Fibroblast of the conjunctiva (primary cell): ENCODE data around the gene ARFGAP2.

ENCODE experiments used
- DNase-seq: peaks from one replicate; pipeline ENCODE4 v3.0.0-alpha.2; 2010; ENCODE audit warnings: low read depth

ARFGAP2 gene

DNA sequence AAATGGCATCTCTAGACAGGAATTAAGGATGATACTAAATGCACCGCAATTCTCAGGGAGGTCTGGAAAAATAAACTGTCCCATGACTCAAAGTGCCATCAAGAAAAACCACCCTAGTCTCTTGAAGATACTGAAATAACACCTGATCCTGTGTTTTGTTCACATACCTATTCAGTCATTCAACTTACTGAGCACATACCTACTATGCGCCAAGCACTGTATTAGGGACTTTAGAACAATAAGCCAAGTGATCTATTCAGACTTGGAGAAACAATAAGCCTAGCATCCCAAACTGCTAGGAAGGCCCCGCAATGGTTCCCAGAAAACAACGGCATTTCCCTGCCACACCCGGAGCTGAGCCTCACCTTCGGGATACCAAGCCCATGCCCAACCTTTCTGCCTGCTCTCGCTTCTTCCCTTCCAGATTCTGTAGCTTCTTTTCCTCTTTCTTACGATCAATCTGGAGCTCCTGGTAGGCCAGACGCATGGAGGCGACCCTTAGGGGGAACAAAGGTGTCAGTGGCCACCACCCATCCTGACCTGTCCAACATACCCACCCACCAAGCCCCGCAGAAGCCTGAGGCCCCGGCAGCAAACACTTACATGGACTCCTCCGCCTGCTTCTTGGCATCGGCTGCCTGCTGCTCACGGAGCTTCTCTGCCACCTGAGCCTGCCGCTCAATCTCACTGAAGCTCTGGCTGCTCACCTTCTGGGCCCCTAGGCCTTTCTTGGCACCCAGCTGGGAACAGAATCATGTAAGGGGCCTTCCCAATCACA lies 5.4 kb downstream of the ARFGAP2 start:
- DNase-seq = no peak

- DNase-seq = no peak
These were observed 10.3 kb downstream of the ARFGAP2 start for GRCh38 chr11:47166368-47166767.

- DNase-seq = no peak
These were observed 11.3 kb downstream of the ARFGAP2 start for GRCh38 chr11:47165253-47165840.

- DNase-seq = no peak
These were observed 12.4 kb downstream of the ARFGAP2 start for GRCh38 chr11:47164321-47164720.

- no peak for DNase-seq
These were observed 12.8 kb downstream of the ARFGAP2 start for GRCh38 chr11:47163898-47164297.

DNA sequence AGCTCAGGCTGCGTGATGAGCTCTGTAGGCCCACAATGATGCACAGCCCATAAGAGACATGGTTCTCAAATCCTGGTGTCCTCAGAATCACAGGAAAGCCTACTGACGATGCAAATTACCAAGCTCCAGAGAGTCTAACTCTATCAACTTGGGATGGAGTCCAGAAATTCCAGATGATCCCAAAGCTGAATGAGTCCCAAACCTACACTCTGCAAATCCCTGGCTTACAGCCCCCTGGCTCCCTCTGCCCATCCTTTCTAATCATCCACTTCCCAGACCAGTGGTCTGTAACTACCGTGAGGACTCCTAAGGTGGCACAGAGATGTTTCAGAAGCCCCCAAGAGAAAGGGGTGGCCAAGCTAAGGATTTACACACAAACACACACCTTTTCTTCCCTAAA lies 13.5 kb downstream of the ARFGAP2 start:
- DNase-seq = no peak

- no peak for DNase-seq
These were observed 14.3 kb downstream of the ARFGAP2 start for GRCh38 chr11:47162426-47162825.

DNA sequence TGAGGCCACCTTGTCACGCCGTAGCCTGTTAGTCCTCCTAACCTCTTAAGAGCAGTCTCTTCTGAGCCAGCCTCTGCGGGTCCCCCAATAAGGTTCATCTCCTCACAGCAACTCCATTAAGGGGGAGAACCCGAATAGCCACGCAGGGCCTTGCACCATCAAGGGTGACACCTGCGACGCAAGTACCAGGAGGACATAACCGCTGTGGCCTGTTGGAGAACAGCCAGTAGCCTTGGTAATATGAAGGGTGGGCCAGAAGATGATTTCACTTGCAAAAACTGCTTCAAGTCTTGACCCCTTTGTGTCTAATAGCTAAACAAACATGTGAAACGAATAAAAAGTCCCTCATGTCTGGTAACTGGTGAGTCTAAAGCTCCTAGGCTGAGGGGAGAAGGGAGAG lies 14.8 kb downstream of the ARFGAP2 start:
- DNase-seq = no peak

DNA sequence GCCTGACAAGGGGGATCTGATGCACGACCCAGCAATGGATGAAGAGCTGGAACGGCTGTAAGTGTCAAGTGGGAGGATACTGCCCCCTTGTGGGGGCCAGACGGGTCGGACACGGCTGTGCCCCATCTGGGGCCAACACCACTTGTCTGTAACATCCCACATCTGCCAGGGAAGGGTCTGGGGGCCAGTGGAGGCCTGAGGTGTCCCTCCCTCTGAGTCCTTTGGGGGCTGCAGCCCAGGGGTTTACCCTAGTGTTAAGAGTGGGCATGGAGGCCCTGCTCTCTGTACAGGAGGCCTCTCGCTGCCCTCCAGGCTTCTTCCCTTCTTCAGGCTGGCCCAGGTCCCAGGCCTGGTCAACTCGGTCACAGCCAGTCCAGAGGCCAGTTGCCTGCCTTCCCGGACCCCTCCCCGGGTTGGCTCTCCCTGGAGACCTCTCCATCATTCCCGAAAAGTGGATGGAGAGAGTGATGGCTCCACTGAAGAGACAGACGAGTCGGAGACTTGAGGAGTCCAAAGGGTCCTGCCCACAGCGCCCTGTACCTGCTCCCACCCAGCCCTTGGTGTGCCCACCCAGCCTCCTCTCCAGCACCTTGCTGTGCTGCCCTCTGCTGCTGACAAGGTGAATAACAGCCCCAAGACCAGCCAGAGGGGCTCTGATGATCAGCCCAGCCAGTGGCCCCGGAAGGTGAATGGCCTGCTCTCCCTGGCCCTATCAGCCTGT lies 15.4 kb downstream of the ARFGAP2 start:
- DNase-seq = peak; percentile 60

DNA sequence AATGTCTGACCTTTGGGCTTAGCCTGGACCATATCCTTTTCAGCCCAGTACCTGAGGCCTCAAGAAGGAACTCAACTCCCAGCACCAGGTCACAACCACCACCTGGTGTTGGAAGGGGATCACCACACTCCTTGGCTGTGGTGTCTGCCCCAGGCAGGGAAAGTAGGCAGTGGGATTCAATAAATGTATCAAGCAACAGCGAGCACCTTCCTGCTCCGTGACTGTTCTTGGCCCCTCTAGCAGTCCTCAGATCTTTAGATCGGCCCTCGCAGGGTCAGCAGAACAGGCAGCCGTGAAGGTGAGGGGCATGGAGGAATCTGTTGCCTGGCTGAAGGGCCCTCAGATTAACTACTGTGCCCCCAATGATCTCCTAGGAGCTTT lies 15.9 kb downstream of the ARFGAP2 start:
- no peak for DNase-seq

DNA sequence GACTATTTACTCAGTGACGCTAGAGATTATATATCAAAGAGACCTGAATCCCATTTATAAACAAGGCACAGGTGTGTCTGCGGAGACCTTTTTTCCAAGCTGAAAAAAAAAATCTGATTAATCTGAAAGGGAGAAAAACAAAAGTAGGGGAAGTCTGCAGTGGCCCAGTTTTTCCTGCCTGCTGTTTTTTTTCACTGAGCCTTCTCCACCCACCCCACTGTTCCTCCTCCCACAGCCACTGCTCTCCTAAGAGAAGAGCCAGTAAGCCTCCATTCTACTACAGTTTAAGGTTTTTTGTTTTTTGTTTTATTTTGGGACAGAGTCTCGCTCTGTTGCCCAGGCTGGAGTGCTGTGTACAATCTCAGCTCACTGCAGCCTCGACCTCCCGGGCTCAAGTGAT lies 18.4 kb downstream of the ARFGAP2 start:
- DNase-seq = no peak

- no peak for DNase-seq
These were observed 18.9 kb downstream of the ARFGAP2 start for GRCh38 chr11:47157805-47158204.

DNA sequence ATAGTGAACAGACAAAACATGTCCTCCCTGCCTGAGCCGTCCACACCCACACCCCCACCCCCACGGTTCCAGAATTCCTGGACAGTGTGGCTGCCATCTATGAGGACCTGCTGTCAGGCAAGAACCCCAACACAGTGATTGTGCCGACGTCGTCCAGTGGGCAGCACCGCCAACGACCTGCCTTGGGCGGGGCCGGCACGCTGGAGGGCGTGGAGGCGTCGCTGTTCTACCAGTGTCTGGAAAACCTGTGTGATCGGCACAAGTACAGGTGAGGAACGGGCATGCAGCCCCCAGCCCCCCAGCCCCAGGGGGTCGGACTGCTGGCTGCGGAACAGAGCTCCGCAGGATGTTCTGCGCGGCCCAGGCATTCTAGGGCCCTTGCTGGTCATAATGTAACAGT lies 19.7 kb downstream of the ARFGAP2 start:
- no peak for DNase-seq

DNA sequence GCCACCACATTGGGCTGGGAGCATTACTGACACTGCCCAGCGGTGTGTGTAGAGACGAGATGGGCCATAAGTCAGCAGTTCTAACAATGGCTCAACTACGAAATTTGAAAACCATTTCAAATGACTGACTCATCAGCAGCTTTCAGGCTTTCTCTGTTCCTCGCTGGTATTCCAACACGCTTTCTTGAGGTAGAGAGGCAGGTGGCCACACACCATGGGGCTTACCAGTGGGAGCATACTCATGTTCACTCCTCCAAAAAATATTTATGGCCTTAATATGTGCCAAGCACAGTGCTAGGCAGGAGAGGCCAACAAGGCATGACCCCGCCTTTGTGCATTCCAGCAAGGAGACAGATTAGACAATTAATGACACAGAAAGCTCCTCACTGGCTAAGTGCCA lies 20.3 kb downstream of the ARFGAP2 start:
- no peak for DNase-seq

- DNase-seq = no peak
These were observed 20.8 kb downstream of the ARFGAP2 start for GRCh38 chr11:47155879-47156278.

DNA sequence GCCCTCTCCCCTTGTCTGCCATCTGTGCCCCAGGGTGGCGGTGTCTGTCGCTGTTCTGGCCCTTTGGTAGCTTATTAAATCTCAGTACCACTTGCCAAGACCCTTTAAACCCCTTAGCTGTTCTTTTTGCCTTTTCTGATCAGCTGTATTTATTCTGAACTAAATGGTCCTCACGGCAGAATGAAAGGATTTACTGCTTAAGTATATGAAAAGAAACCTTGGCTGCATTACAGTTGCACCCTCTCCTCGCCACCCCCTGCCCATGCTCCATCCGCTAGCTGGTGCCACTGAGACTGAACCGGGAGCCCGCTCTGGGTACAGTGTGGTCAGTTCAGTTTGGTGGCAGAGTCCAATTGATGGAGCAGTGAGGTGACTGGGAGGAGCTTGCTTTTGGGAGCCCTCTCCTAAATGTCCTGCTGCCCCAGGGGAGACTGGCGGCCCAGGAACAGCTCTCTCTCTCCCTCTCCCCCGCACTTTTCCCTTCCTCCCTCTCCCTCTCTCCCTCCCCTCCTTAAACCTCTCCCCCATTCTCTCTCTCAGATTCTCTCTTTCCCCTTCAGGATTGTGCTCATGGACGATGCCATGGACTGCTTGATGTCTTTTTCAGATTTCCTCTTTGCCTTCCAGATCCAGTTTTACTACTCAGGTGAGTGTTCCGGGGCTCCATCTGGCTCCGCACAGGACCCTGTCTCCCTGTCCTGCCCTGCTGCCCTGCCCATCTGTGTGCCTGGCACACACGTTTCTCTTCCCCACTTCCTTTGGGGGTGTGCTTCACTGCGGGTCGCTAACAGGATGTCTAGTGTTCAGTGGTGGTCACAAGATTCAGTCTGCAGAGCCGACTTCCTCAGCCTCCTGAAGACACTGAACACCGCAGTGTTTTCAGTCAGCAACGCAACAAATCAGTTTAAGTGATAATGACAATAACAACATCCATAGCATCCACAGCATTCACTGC lies 21.8 kb downstream of the ARFGAP2 start:
- no peak for DNase-seq

DNA sequence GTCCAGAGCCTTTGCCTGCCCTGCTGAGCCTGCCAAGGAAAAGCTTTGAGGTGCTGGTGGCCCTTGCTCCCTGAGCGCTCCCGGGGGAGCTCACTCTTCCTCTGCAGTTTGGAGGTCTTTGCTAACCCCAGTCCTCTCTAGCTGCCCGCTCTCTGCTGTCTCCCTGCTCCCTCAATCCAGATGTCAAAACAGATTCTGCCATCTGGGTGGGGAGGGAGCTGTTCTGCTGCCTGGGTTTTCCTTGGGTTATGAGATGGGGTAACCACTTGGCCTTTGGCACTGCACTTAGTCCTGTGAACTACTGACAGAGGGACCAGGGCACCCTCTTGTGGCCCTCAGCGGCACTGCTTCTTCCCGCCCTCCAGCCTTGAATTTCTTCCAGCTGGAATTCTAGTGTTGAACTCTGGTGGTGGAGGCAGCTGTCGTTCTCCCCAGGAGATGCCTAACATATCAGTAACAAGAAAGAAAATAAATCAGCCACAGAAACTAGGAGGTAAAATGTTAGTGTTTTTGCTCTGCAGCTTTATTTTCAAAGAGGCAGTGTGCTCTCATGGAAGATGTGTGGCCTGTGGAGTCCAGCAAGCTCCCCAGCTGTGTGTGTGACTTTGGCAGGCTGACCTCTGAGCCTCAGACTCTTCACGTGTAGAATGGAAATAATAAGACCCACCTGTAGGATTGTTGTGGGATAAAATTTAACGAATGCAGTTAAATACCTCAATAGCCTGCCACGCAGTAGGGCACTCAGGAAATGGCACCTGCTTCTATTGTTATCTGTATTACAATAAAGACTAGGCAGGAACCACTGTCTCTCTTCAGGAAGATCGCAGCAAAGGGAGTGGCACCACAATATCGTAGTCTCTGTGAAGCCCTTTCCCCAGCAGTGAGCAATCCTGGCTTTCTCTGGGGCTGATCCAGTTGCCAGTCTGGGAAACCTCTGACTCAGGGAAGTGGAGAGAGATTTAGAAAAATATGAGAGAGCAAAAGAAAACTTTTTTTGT lies 23.4 kb downstream of the ARFGAP2 start:
- DNase-seq = peak; percentile 84

- DNase-seq = no peak
These were observed 24.3 kb downstream of the ARFGAP2 start for GRCh38 chr11:47152126-47152952.

- no peak for DNase-seq
These were observed 26.9 kb downstream of the ARFGAP2 start for GRCh38 chr11:47149782-47150181.
